Measurements from ENCODE around the gene BHMT2. TPM values are rescaled to one million over a fixed set of nuclear protein-coding genes. Genes with fewer than 3 reads are reported as not detected.

Gene BHMT2
- total RNA-seq, 1 experiment from 2014 or later = 0.20 TPM

DNA sequence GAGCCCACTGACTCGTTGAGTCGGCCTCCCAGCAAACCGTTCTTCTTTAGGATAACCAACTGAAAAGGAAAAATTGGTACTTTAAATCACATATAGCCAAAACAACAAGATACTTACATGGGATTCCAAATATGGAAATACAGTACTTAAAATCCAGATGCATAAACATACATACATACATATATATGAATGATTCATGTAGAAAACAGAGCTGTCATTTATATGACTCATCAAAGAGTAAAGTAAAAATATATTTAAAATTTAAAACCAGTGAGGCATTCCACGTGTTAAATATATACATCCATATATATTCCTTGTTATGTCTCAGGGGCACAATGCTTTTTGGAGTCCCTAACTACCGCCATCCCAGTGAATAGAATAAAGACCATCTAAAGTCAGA is 36.8 kb upstream of the BHMT2 start:
- no peaks in the 10 kb centered on the region for H3K9me2 ChIP-seq (ENCODE audit: insufficient read depth)
- intact Hi-C loops (cut with micrococcal nuclease) = no loop called here
- H3K27ac ChIP-seq (ENCODE audit: low read depth, low read length) = no peak overlapping the region
- H3K27me3 ChIP-seq (ENCODE audit: insufficient read depth, low read length) = no peaks in the 10 kb centered on the region
- H3K9ac ChIP-seq (ENCODE audit: low read length) = no peak overlapping the region
- ATAC-seq (no peak), DNase-seq (ENCODE audit: low read depth, low spot score) (no peak)
- no peak overlapping the region for H3K4me3 ChIP-seq (replicated peaks in 1 of 2; ENCODE audit: low read depth in 1 of 2, low read length in 2 of 2)
- ChIA-PET POLR2A (no interaction called here), CTCF (interaction anchor here (1.4 kb wide), 1 partner anchor 8 kb away, joined by 3 read pairs; no protein-coding TSS in a partner anchor), RAD21 (ENCODE audit: low non-redundant PET in 1 of 2, low total read pairs in 2 of 2, uncharacterized antibody in 2 of 2, unreplicated experiment in 2 of 2) (no interaction called here)
- no peaks in the 10 kb centered on the region for H3K9me3 ChIP-seq (ENCODE audit: control insufficient read depth in 1 of 2, insufficient read depth in 1 of 2, low read depth in 1 of 2, low read length in 2 of 2)
- H3K4me2 ChIP-seq (ENCODE audit: low read length) = no peak overlapping the region
- H3K79me2 ChIP-seq (ENCODE audit: insufficient read depth, low read length) = no peaks in the 10 kb centered on the region
- BruUV-seq (replicated peaks) = no TSS peak
- H4K20me1 ChIP-seq (ENCODE audit: insufficient read depth) = no peaks in the 10 kb centered on the region
- H2AFZ ChIP-seq (ENCODE audit: low read depth, low read length, poor library complexity, severe bottlenecking) = no peak overlapping the region
- no peaks in the 10 kb centered on the region for H3K4me1 ChIP-seq (ENCODE audit: control insufficient read depth in 1 of 2, insufficient read depth in 2 of 2, low read length in 2 of 2)
- TF ChIP-seq, protein P1, sequence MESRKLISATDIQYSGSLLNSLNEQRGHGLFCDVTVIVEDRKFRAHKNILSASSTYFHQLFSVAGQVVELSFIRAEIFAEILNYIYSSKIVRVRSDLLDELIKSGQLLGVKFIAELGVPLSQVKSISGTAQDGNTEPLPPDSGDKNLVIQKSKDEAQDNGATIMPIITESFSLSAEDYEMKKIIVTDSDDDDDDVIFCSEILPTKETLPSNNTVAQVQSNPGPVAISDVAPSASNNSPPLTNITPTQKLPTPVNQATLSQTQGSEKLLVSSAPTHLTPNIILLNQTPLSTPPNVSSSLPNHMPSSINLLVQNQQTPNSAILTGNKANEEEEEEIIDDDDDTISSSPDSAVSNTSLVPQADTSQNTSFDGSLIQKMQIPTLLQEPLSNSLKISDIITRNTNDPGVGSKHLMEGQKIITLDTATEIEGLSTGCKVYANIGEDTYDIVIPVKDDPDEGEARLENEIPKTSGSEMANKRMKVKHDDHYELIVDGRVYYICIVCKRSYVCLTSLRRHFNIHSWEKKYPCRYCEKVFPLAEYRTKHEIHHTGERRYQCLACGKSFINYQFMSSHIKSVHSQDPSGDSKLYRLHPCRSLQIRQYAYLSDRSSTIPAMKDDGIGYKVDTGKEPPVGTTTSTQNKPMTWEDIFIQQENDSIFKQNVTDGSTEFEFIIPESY (IDR thresholded peaks at IDR 0.05; ENCODE audit: extremely low read depth, insufficient replicate concordance, low read length) = no peak
- TF ChIP-seq SP1 (IDR thresholded peaks at IDR 0.05; ENCODE audit: low read depth) (no peak), CEBPB (IDR thresholded peaks at IDR 0.05; ENCODE audit: low read depth) (no peak)
- H3K36me3 ChIP-seq (ENCODE audit: control insufficient read depth in 1 of 2, insufficient read depth in 2 of 2, low read length in 2 of 2) = no peaks in the 10 kb centered on the region

DNA sequence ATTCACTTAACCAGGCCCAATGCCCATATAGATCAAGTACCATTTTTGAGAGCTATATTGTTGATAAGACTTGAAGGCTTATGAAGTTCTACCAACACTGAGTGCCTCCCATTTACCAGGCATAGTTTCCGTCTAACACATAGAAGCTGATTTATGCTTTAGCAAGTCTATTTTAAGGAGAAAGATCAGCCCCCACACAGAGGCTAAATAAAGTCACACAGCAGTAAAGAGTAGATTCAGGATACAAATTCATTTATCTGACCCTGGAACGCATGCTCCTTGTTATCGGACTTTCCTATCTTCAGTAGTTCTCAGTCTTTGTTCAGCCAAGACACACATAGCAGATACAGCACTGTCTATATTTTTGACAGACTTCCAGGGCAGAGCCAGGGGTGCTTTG is 34.3 kb upstream of the BHMT2 start:
- Histone ChIP-seq H3K27ac (ENCODE audit: low read depth, low read length) (no peak overlapping the region), H3K9me2 (ENCODE audit: insufficient read depth) (no peaks in the 10 kb centered on the region; the same call in 1 of the 2 replicates), H2AFZ (ENCODE audit: low read depth, low read length, poor library complexity, severe bottlenecking) (no peak overlapping the region), H3K9me3 (ENCODE audit: control insufficient read depth in 1 of 2, insufficient read depth in 1 of 2, low read depth in 1 of 2, low read length in 2 of 2) (no peaks in the 10 kb centered on the region), H3K4me2 (ENCODE audit: low read length) (no peak overlapping the region), H4K20me1 (ENCODE audit: insufficient read depth) (no peaks in the 10 kb centered on the region), H3K79me2 (ENCODE audit: insufficient read depth, low read length) (no peaks in the 10 kb centered on the region), H3K4me1 (ENCODE audit: control insufficient read depth in 1 of 2, insufficient read depth in 2 of 2, low read length in 2 of 2) (no peaks in the 10 kb centered on the region), H3K4me3 (replicated peaks in 1 of 2; ENCODE audit: low read depth in 1 of 2, low read length in 2 of 2) (no peak overlapping the region), H3K27me3 (ENCODE audit: insufficient read depth, low read length) (no peaks in the 10 kb centered on the region), H3K36me3 (ENCODE audit: control insufficient read depth in 1 of 2, insufficient read depth in 2 of 2, low read length in 2 of 2) (no peaks in the 10 kb centered on the region), H3K9ac (ENCODE audit: low read length) (no peak overlapping the region)
- no peak for DNase-seq (ENCODE audit: low read depth, low spot score)
- no peak for ATAC-seq
- ChIA-PET RAD21 (ENCODE audit: low non-redundant PET in 1 of 2, low total read pairs in 2 of 2, uncharacterized antibody in 2 of 2, unreplicated experiment in 2 of 2) (no interaction called here), CTCF (interaction anchor here (1.0 to 1.5 kb wide), 2 partner anchors 9 to 10 kb away, joined by 3 to 8 read pairs; no protein-coding TSS in a partner anchor), POLR2A (no interaction called here)
- no TSS peak for BruUV-seq (replicated peaks)
- intact Hi-C loops (cut with micrococcal nuclease) = no loop called here
- TF ChIP-seq, protein P2, sequence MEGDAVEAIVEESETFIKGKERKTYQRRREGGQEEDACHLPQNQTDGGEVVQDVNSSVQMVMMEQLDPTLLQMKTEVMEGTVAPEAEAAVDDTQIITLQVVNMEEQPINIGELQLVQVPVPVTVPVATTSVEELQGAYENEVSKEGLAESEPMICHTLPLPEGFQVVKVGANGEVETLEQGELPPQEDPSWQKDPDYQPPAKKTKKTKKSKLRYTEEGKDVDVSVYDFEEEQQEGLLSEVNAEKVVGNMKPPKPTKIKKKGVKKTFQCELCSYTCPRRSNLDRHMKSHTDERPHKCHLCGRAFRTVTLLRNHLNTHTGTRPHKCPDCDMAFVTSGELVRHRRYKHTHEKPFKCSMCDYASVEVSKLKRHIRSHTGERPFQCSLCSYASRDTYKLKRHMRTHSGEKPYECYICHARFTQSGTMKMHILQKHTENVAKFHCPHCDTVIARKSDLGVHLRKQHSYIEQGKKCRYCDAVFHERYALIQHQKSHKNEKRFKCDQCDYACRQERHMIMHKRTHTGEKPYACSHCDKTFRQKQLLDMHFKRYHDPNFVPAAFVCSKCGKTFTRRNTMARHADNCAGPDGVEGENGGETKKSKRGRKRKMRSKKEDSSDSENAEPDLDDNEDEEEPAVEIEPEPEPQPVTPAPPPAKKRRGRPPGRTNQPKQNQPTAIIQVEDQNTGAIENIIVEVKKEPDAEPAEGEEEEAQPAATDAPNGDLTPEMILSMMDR (IDR thresholded peaks at IDR 0.05 in 2 of 3, conservative IDR thresholded peaks at IDR 0.05 in 1 of 3; ENCODE audit: borderline replicate concordance in 1 of 3, insufficient read depth in 1 of 3, low read depth in 2 of 3, low read length in 2 of 3) = no peak
- TF ChIP-seq POLR2AphosphoS5 (IDR thresholded peaks at IDR 0.05; ENCODE audit: low read depth, low read length) (no peak), EZH2phosphoT487 (IDR thresholded peaks at IDR 0.05; ENCODE audit: borderline replicate concordance) (no peak), JUND (IDR thresholded peaks at IDR 0.05) (no peak), EGR1 (IDR thresholded peaks at IDR 0.05; ENCODE audit: low read depth) (no peak), ZNF274 (IDR thresholded peaks at IDR 0.05; ENCODE audit: low read depth, low read length) (no peak), TCF7L2 (IDR thresholded peaks at IDR 0.05; ENCODE audit: borderline replicate concordance, extremely low read depth, insufficient read depth, insufficient read length) (no peak), ELF1 (IDR thresholded peaks at IDR 0.05; ENCODE audit: borderline replicate concordance, low read depth) (no peak), POLR2A (IDR thresholded peaks at IDR 0.05; ENCODE audit: borderline replicate concordance, extremely low read depth, insufficient read depth, insufficient read length) (no peak), RAD21 (IDR thresholded peaks at IDR 0.05; ENCODE audit: low read depth) (no peak), FOSL1 (IDR thresholded peaks at IDR 0.05; ENCODE audit: low read depth) (no peak), SP1 (IDR thresholded peaks at IDR 0.05; ENCODE audit: low read depth) (no peak)
- TF ChIP-seq, protein P3, sequence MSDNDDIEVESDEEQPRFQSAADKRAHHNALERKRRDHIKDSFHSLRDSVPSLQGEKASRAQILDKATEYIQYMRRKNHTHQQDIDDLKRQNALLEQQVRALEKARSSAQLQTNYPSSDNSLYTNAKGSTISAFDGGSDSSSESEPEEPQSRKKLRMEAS (IDR thresholded peaks at IDR 0.05) = no peak
- TF ChIP-seq, protein P1 (IDR thresholded peaks at IDR 0.05; ENCODE audit: extremely low read depth, insufficient replicate concordance, low read length) = no peak
